Activated T-helper 1 cell treated with anti-CD3 and anti-CD28 coated beads, Interleukin-2, amount 50 U/mL, for 16 hours (primary cell): ENCODE results near the gene NFKBIB.

Source experiments
- DNase-seq, 2 donors: peaks; one replicate each; pipeline ENCODE4 v3.0.0-alpha.2; 2020; ENCODE audit warnings: low read depth in 1 of 2, low spot score in 1 of 2

NFKBIB gene

GRCh38 chr19:38904581-38905539 lies 5.1 kb downstream of the NFKBIB start:
- no peak for DNase-seq

- no peak for DNase-seq
Observed at GRCh38 chr19:38905620-38906019, 5.9 kb downstream of the NFKBIB start.

- DNase-seq, result no peak
Observed at GRCh38 chr19:38907227-38907626, 7.5 kb downstream of the NFKBIB start.

GRCh38 chr19:38907670-38908069 lies 7.9 kb downstream of the NFKBIB start:
- DNase-seq, result no peak

GRCh38 chr19:38908911-38909310 lies 9.1 kb downstream of the NFKBIB start:
- no peak for DNase-seq

GRCh38 chr19:38910488-38910887 lies 10.7 kb downstream of the NFKBIB start:
- DNase-seq, result no peak

GRCh38 chr19:38911388-38912001 lies 11.7 kb downstream of the NFKBIB start:
- no peak for DNase-seq

- DNase-seq, result no peak
Observed at GRCh38 chr19:38912600-38913514, 13.1 kb downstream of the NFKBIB start.

GRCh38 chr19:38913958-38914357 lies 14.2 kb downstream of the NFKBIB start:
- DNase-seq, result no peak

GRCh38 chr19:38915329-38916321 lies 15.9 kb downstream of the NFKBIB start:
- no peak for DNase-seq

- DNase-seq, result no peak
Observed at GRCh38 chr19:38917516-38917915, 17.7 kb downstream of the NFKBIB start.

GRCh38 chr19:38917921-38918491 lies 18.2 kb downstream of the NFKBIB start:
- no peak for DNase-seq

GRCh38 chr19:38918526-38918925 lies 18.8 kb downstream of the NFKBIB start:
- DNase-seq, result no peak

GRCh38 chr19:38919837-38920601 lies 20.2 kb downstream of the NFKBIB start:
- DNase-seq, result no peak

GRCh38 chr19:38920602-38921419 lies 21.0 kb downstream of the NFKBIB start:
- DNase-seq, result no peak

- no peak for DNase-seq
Observed at GRCh38 chr19:38921420-38922274, 21.9 kb downstream of the NFKBIB start.

GRCh38 chr19:38922482-38922881 lies 22.7 kb downstream of the NFKBIB start:
- DNase-seq, result no peak
